Breast epithelium (tissue), 3 donors: ENCODE measurements around the gene ENTPD2.

Experiments used
- POLR2A ChIP-seq: fragments of 450-650 bp; IDR thresholded peaks from one replicate; pipeline ENCODE4 v1.6.1; 2016; ENCODE audit warnings: antibody characterized with exemption, mild to moderate bottlenecking, moderate library complexity
- TF ChIP-seq, protein P1 (sequence below), 3 donors: fragments of 450-650 bp; IDR thresholded peaks; one replicate each; pipeline ENCODE4 v1.5.1; 2016 to 2017; ENCODE audit warnings: antibody characterized with exemption in 3 of 3, mild to moderate bottlenecking in 3 of 3, moderate library complexity in 3 of 3

GRCh38 chr9:137017071-137017470 lies 36.8 kb downstream of the ENTPD2 start:
- TF ChIP-seq, protein P1, sequence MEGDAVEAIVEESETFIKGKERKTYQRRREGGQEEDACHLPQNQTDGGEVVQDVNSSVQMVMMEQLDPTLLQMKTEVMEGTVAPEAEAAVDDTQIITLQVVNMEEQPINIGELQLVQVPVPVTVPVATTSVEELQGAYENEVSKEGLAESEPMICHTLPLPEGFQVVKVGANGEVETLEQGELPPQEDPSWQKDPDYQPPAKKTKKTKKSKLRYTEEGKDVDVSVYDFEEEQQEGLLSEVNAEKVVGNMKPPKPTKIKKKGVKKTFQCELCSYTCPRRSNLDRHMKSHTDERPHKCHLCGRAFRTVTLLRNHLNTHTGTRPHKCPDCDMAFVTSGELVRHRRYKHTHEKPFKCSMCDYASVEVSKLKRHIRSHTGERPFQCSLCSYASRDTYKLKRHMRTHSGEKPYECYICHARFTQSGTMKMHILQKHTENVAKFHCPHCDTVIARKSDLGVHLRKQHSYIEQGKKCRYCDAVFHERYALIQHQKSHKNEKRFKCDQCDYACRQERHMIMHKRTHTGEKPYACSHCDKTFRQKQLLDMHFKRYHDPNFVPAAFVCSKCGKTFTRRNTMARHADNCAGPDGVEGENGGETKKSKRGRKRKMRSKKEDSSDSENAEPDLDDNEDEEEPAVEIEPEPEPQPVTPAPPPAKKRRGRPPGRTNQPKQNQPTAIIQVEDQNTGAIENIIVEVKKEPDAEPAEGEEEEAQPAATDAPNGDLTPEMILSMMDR (IDR thresholded peaks at IDR 0.05): no peak
- TF ChIP-seq POLR2A: no peak
